Measurements from ENCODE around the gene METTL22. TPM values are rescaled to one million over a fixed set of nuclear protein-coding genes. Genes with fewer than 3 reads are reported as not detected.

METTL22 gene
- total and polyA plus RNA-seq, 2 donors from 2014 or later = 12.0 to 26.2 TPM

DNA sequence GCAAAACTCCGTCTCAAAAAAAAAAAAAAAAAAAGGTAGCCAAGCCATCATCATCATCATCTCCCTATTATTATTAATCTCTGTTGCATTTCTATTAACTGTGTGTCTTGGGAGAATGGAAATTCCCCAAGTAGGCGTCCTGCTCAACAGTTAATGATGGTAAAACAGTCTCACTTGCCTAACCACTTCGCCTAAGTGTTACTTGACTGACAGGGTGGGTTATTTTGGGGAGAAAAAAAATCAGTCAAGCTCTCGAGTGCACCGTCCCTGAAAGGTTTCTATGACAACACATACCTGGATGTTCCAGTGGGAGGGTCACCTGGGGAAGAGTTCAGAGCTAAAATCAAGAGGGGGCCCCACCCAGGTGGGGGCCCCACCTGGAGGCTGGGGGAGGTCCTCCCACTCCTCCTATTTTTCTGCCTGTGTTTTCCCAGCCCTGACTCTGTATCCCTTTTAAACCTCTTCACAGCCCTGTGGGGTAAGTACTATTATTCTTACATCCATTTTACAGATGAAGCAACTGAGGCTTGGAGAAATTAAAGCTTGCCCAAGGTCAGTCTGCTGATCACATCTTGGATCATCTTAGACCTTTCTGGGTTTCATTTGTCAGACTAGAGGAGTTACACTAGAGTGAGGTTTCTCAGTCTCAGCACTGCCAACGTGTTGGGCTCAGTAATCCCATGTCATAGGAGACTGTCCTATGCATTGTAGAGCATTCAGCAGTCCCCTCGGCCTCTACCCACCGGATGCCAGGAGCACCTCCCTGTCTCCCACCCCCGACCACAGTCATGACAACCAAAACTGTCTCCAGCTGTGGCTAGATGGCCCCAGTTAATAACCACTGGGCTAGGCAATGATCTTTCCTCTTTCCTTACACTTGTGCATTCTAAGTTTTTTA is 41.9 kb downstream of the METTL22 start:
- intact Hi-C loops (cut with DNase I) = loop anchor here (10.0 kb wide), 1 partner anchor 121 kb away; no protein-coding TSS in a partner anchor
- no peak for TF ChIP-seq CTCF (IDR thresholded peaks at IDR 0.05; ENCODE audit: borderline replicate concordance, extremely low read depth, insufficient read depth)
- H3K27me3 ChIP-seq (ENCODE audit: control insufficient read depth, insufficient read depth, low read length) = no peaks in the 10 kb centered on the region
- no peak for DNase-seq
- H3K36me3 ChIP-seq (ENCODE audit: control insufficient read depth in 2 of 3, insufficient read depth in 3 of 3, low read length in 3 of 3) = peaks cover 0 to 3% (median 0%) of the 10 kb centered on the region in 3 donors
- no peak for FAIRE-seq
- no peak overlapping the region for H3K4me3 ChIP-seq (ENCODE audit: low read length in 3 of 3)
- H3K27ac ChIP-seq (ENCODE audit: low read depth in 2 of 2, low read length in 2 of 2) = no peak overlapping the region
- H3K9me3 ChIP-seq (ENCODE audit: control insufficient read depth in 2 of 3, insufficient read depth in 1 of 3, low read length in 3 of 3) = no peaks in the 10 kb centered on the region
- H3K4me1 ChIP-seq (ENCODE audit: control insufficient read depth in 2 of 3, insufficient read depth in 2 of 3, low read depth in 1 of 3, low read length in 3 of 3) = no peaks in the 10 kb centered on the region
- no peak overlapping the region for H3K9ac ChIP-seq (ENCODE audit: low read length in 3 of 3)

DNA sequence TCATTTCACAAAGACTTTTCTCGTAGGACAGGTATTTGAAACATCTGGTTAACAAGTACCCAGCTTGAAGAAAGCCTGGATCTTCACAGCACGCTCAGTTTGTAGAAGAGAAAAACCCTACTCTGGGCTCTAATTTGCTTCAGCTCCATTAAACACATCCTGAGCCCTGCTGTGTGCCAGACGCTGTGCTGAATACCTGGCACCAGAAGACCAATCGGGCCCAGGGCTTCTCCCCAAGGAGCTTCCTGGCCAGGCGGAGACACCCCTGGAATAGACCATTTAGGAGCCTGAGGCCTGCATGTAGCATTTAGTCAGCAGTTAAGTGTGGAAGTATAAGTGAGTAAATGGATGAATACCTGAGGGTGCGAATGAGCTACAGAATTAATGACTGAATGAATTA is 44.0 kb downstream of the METTL22 start:
- H3K4me3 ChIP-seq (ENCODE audit: low read length in 3 of 3) = no peak overlapping the region
- H3K4me1 ChIP-seq (ENCODE audit: control insufficient read depth in 2 of 3, insufficient read depth in 2 of 3, low read depth in 1 of 3, low read length in 3 of 3) = no peaks in the 10 kb centered on the region
- H3K9me3 ChIP-seq (ENCODE audit: control insufficient read depth in 2 of 3, insufficient read depth in 1 of 3, low read length in 3 of 3) = no peaks in the 10 kb centered on the region
- H3K9ac ChIP-seq (ENCODE audit: low read length in 3 of 3) = no peak overlapping the region
- TF ChIP-seq CTCF (IDR thresholded peaks at IDR 0.05; ENCODE audit: borderline replicate concordance, extremely low read depth, insufficient read depth) = no peak
- H3K27me3 ChIP-seq (ENCODE audit: control insufficient read depth, insufficient read depth, low read length) = no peaks in the 10 kb centered on the region
- FAIRE-seq = no peak
- H3K36me3 ChIP-seq (ENCODE audit: control insufficient read depth in 2 of 3, insufficient read depth in 3 of 3, low read length in 3 of 3) = peaks cover 0 to 3% (median 0%) of the 10 kb centered on the region in 3 donors
- H3K27ac ChIP-seq (ENCODE audit: low read depth in 2 of 2, low read length in 2 of 2) = no peak overlapping the region
- intact Hi-C loops (cut with DNase I) = loop anchor here (10.0 kb wide), 1 partner anchor 119 kb away; no protein-coding TSS in a partner anchor
- no peak for DNase-seq

- Histone ChIP-seq H3K4me1 (ENCODE audit: control insufficient read depth in 2 of 3, insufficient read depth in 2 of 3, low read depth in 1 of 3, low read length in 3 of 3) (no peaks in the 10 kb centered on the region), H3K9ac (ENCODE audit: low read length in 3 of 3) (no peak overlapping the region), H3K36me3 (ENCODE audit: control insufficient read depth in 2 of 3, insufficient read depth in 3 of 3, low read length in 3 of 3) (peaks cover 0 to 3% (median 0%) of the 10 kb centered on the region in 3 donors), H3K27ac (ENCODE audit: low read depth in 2 of 2, low read length in 2 of 2) (no peak overlapping the region), H3K9me3 (ENCODE audit: control insufficient read depth in 2 of 3, insufficient read depth in 1 of 3, low read length in 3 of 3) (no peaks in the 10 kb centered on the region), H3K4me3 (ENCODE audit: low read length in 3 of 3) (no peak overlapping the region), H3K27me3 (ENCODE audit: control insufficient read depth, insufficient read depth, low read length) (no peaks in the 10 kb centered on the region)
- intact Hi-C loops (cut with DNase I) = loop anchor here (10.0 kb wide), 1 partner anchor 117 kb away; no protein-coding TSS in a partner anchor
- TF ChIP-seq CTCF (IDR thresholded peaks at IDR 0.05; ENCODE audit: borderline replicate concordance, extremely low read depth, insufficient read depth) = no peak
- FAIRE-seq (no peak), DNase-seq (no peak)
Measured at GRCh38 chr16:8667492-8667891, 46.0 kb downstream of the METTL22 start.
